HepG2 (cell line): ENCODE data around the gene MAPK11. TPM values are rescaled to one million over a fixed set of nuclear protein-coding genes. Genes with fewer than 3 reads are reported as not detected.
A peak's percentile ranks its signal among the peaks of the same experiment; 100 is the strongest.

Experiments used
- AGO2 ChIP-seq: fragments of 200-400 bp; formaldehyde crosslinking; optimal IDR thresholded peaks from 2 replicates; pipeline ENCODE3; 2017; ENCODE audit warnings: mild to moderate bottlenecking, low read depth, low read length, moderate library complexity
- AKAP8 ChIP-seq: sonication (generic); formaldehyde crosslinking; IDR thresholded peaks from 2 replicates; pipeline ENCODE4 v1.5.1; 2020; ENCODE audit warnings: mild to moderate bottlenecking, missing genetic modification reagents
- CBFB ChIP-seq: sonication (generic); formaldehyde crosslinking; IDR thresholded peaks from 2 replicates; pipeline ENCODE4 v1.4.0; 2020; ENCODE audit warnings: missing genetic modification reagents
- HDAC1 ChIP-seq: sonication (generic); formaldehyde crosslinking; IDR thresholded peaks from 2 replicates; pipeline ENCODE4 v1.5.1; 2020; ENCODE audit warnings: mild to moderate bottlenecking, missing genetic modification reagents
- HNRNPK ChIP-seq: fragments of 200-400 bp; formaldehyde crosslinking; IDR thresholded peaks from 2 replicates; pipeline ENCODE4 v1.6.1; 2018; ENCODE audit warnings: low read length, low read depth, moderate library complexity, mild to moderate bottlenecking; ENCODE audit not compliant: poor library complexity, severe bottlenecking
- KDM3A ChIP-seq: IDR thresholded peaks from 2 replicates; pipeline ENCODE4 v1.6.1; 2018; ENCODE audit warnings: low read depth, missing compliant biosample characterization
- KDM5B ChIP-seq: sonication (generic); formaldehyde crosslinking; IDR thresholded peaks from 2 replicates; pipeline ENCODE4 v1.4.0; 2020; ENCODE audit warnings: missing genetic modification reagents, mild to moderate bottlenecking, borderline replicate concordance
- PATZ1 ChIP-seq: sonication (generic); formaldehyde crosslinking; IDR thresholded peaks from 2 replicates; pipeline ENCODE4 v1.4.0; 2020; ENCODE audit warnings: missing genetic modification reagents
- POLR2A ChIP-seq, 2 experiments: IDR thresholded peaks; 2 replicates each; pipeline ENCODE4 v1.6.1; 2011; ENCODE audit warnings: low read depth in 2 of 2, low read length in 2 of 2, mild to moderate bottlenecking in 1 of 2, moderate library complexity in 1 of 2; ENCODE audit not compliant: insufficient read depth in 1 of 2
- SALL1 ChIP-seq: sonication (generic); formaldehyde crosslinking; IDR thresholded peaks from 2 replicates; pipeline ENCODE4 v1.8.0; 2022; ENCODE audit warnings: mild to moderate bottlenecking, missing genetic modification reagents
- U2AF2 ChIP-seq: fragments of 200-400 bp; formaldehyde crosslinking; IDR thresholded peaks from 2 replicates; pipeline ENCODE4 v1.6.1; 2017; ENCODE audit warnings: low read depth, mild to moderate bottlenecking, low read length
- YEATS4 ChIP-seq: sonication (generic); formaldehyde crosslinking; IDR thresholded peaks from 2 replicates; pipeline ENCODE4 v1.4.0; 2020; ENCODE audit warnings: missing genetic modification reagents, borderline replicate concordance
- ZNF317 ChIP-seq: sonication (generic); formaldehyde crosslinking; IDR thresholded peaks from 2 replicates; pipeline ENCODE4 v1.5.0; 2020; ENCODE audit warnings: mild to moderate bottlenecking, missing genetic modification reagents
- ZNF318 ChIP-seq: sonication (generic); formaldehyde crosslinking; IDR thresholded peaks from 2 replicates; pipeline ENCODE4 v1.4.0; 2020; ENCODE audit warnings: mild to moderate bottlenecking, missing genetic modification reagents
- ZNF354B ChIP-seq: sonication (generic); formaldehyde crosslinking; IDR thresholded peaks from 2 replicates; pipeline ENCODE4 v1.8.0; 2022; ENCODE audit warnings: mild to moderate bottlenecking, missing genetic modification reagents
- ZNF441 ChIP-seq: sonication (generic); formaldehyde crosslinking; IDR thresholded peaks from 2 replicates; pipeline ENCODE4 v1.7.0; 2021; ENCODE audit warnings: missing genetic modification reagents, borderline replicate concordance
- ZNF484 ChIP-seq: sonication (generic); formaldehyde crosslinking; IDR thresholded peaks from 2 replicates; pipeline ENCODE4 v1.5.1; 2020; ENCODE audit warnings: mild to moderate bottlenecking, low read depth, missing genetic modification reagents, borderline replicate concordance
- ZNF768 ChIP-seq: sonication (generic); formaldehyde crosslinking; IDR thresholded peaks from 2 replicates; pipeline ENCODE4 v1.4.0; 2020; ENCODE audit warnings: missing genetic modification reagents
- ZNF790 ChIP-seq: sonication (generic); formaldehyde crosslinking; IDR thresholded peaks from 2 replicates; pipeline ENCODE4 v1.8.0; 2022; ENCODE audit warnings: missing genetic modification reagents, mild to moderate bottlenecking, borderline replicate concordance
- polyA plus RNA-seq, 8 experiments: library from polyadenylated mRNA; depleted of rRNA in 3 of 8; stranded (reverse) in 7 of 8; unstranded in 1 of 8; fragments of >200 nt; fragmentation: Illumina TruSeq in 4 of 8; extraction: Trizol in 4 of 8; gene quantifications; 2 replicates each; pipeline versions ENCODE4 v1.2.1 to v1.2.3, GENCODE V29; 2011 to 2016; ENCODE audit warnings: low read depth in 4 of 8, missing spikeins in 1 of 8, mixed read lengths in 1 of 8; ENCODE audit not compliant: insufficient read depth in 1 of 8
- total RNA-seq, 5 experiments: library from RNA; depleted of rRNA; stranded (reverse); fragments of >200 nt; fragmentation: Illumina TruSeq; extraction: Trizol; gene quantifications; 2 replicates each; pipeline ENCODE4 v1.2.3, GENCODE V29; 2016; ENCODE audit warnings: low read depth in 1 of 5

MAPK11 gene
- total and polyA plus RNA-seq, 2 of the 13 experiments (the other 11 are each of a cell fraction or from before 2014, with no cell fraction given) = 0.15 to 0.17 TPM

GRCh38 chr22:50245214-50246072, 24.7 kb downstream of the MAPK11 start (continued):
- 0 out of 2 replicates have a peak, but pooled peaks have one; percentile 6 for TF ChIP-seq ZNF441 (CRISPR knock-in tag)
- TF ChIP-seq POLR2A (IDR thresholded peaks at IDR 0.05; ENCODE audit: insufficient read depth in 1 of 2, low read depth in 2 of 2, low read length in 2 of 2) = 0 out of 4 replicates have a peak, but pooled peaks of 1 of the 2 experiments have one; percentile 6
- 0 out of 2 replicates have a peak, but pooled peaks have one; percentile 11 for TF ChIP-seq YEATS4
- no peak for TF ChIP-seq U2AF2
- no peak for TF ChIP-seq CBFB (CRISPR knock-in tag)
- peak; percentile 52; the same call in 1 of the 2 replicates for TF ChIP-seq HDAC1 (CRISPR knock-in tag)
- no peak for TF ChIP-seq ZNF484 (CRISPR knock-in tag)
- 0 out of 2 replicates have a peak, but pooled peaks have one; percentile 0 for TF ChIP-seq KDM5B (CRISPR knock-in tag)
- TF ChIP-seq HNRNPK = peak; percentile 46
- TF ChIP-seq AGO2 = peak; percentile 13
- TF ChIP-seq AKAP8 (CRISPR knock-in tag) = no peak
- TF ChIP-seq ZNF354B (CRISPR knock-in tag) = no peak
- TF ChIP-seq ZNF790 (CRISPR knock-in tag) = peak; percentile 33; the same call in 1 of the 2 replicates
- 0 out of 2 replicates have a peak, but pooled peaks have one; percentile 13 for TF ChIP-seq ZNF317 (CRISPR knock-in tag)
- peak; percentile 5; the same call in 1 of the 2 replicates for TF ChIP-seq ZNF768 (CRISPR knock-in tag)
- no peak for TF ChIP-seq ZNF318 (CRISPR knock-in tag)
- 0 out of 2 replicates have a peak, but pooled peaks have one; percentile 3 for TF ChIP-seq KDM3A
- TF ChIP-seq PATZ1 = peak; percentile 1; the same call in 1 of the 2 replicates
- 0 out of 2 replicates have a peak, but pooled peaks have one; percentile 7 for TF ChIP-seq SALL1 (CRISPR knock-in tag)
